Breast epithelium (tissue), 4 donors: Measurements from ENCODE around the gene ESPNL. TPM values are rescaled to one million over a fixed set of nuclear protein-coding genes. Genes with fewer than 3 reads are reported as not detected.

Source experiments
- DNase-seq, 2 donors: peaks; one replicate each; pipeline ENCODE4 v3.0.0-alpha.2; 2019; ENCODE audit warnings: low spot score in 2 of 2
- H3K27ac ChIP-seq, 2 donors: fragments of 200-600 bp; sonication (generic) in 1 of 2; one replicate each; pipeline ENCODE4 v1.5.1; 2016 to 2019; ENCODE audit warnings: mild to moderate bottlenecking in 1 of 2
- H3K27me3 ChIP-seq, 2 donors: fragments of 200-600 bp; sonication (generic) in 1 of 2; one replicate each; pipeline versions ENCODE4 v1.5.1 to v1.6.0; 2017 to 2019; ENCODE audit warnings: control low read depth in 1 of 2, mild to moderate bottlenecking in 1 of 2
- H3K36me3 ChIP-seq: fragments of 200-600 bp; one replicate; pipeline ENCODE4 v1.5.1; 2019
- H3K4me1 ChIP-seq, 2 donors: fragments of 200-600 bp; sonication (generic); one replicate each; pipeline ENCODE4 v1.5.1; 2016 to 2019; ENCODE audit warnings: control low read depth in 1 of 2
- H3K4me3 ChIP-seq, 3 donors: fragments of 200-600 bp; sonication (generic); 1 replicate in 2 of 3; 2 replicates in 1 of 3; pipeline ENCODE4 v1.5.1; 2016 to 2019; ENCODE audit warnings: mild to moderate bottlenecking in 3 of 3, moderate library complexity in 2 of 3
- H3K9me3 ChIP-seq, 2 donors: fragments of 200-600 bp; sonication (generic) in 1 of 2; one replicate each; pipeline ENCODE4 v1.5.1; 2016 to 2019; ENCODE audit warnings: control low read depth in 1 of 2
- CTCF ChIP-seq, 3 donors: fragments of 450-650 bp; IDR thresholded peaks; one replicate each; pipeline ENCODE4 v1.5.1; 2016 to 2017; ENCODE audit warnings: antibody characterized with exemption in 3 of 3, mild to moderate bottlenecking in 3 of 3, moderate library complexity in 3 of 3
- POLR2A ChIP-seq: fragments of 450-650 bp; IDR thresholded peaks from one replicate; pipeline ENCODE4 v1.6.1; 2016; ENCODE audit warnings: antibody characterized with exemption, mild to moderate bottlenecking, moderate library complexity
- POLR2AphosphoS5 ChIP-seq, 3 donors: sonication (generic); formaldehyde crosslinking; IDR thresholded peaks; one replicate each; pipeline ENCODE4 v1.6.1; 2017; ENCODE audit warnings: antibody characterized with exemption in 3 of 3
- intact Hi-C: fragments of 100-400 bp; cut with DNase I; formaldehyde crosslinking; loops from one replicate; pipeline ENCODE4 v1.15.1; 2023; ENCODE audit warnings: low total_unique reads
- total RNA-seq, 3 donors: library from RNA; depleted of rRNA; stranded (reverse); fragments of >200 nt; gene quantifications; one replicate each; pipeline ENCODE4 v1.1.0, GENCODE V29; 2016

The ESPNL gene
- total RNA-seq, 3 donors from 2014 or later, result 0.15 to 1.3 (median 0.64) TPM

GRCh38 chr2:238140721-238141540, 40.8 kb downstream of the ESPNL start:
- Histone ChIP-seq H3K4me3 (no peak overlapping the region), H3K9me3 (no peaks in the 10 kb centered on the region), H3K27me3 (no peaks in the 10 kb centered on the region), H3K27ac (no peak overlapping the region), H3K4me1 (no peaks in the 10 kb centered on the region), H3K36me3 (no peaks in the 10 kb centered on the region)
- TF ChIP-seq CTCF (IDR thresholded peaks at IDR 0.05) (no peak), POLR2A (no peak), POLR2AphosphoS5 (IDR thresholded peaks at IDR 0.05) (no peak)
- intact Hi-C loops, result no loop called here
- DNase-seq, result no peak

GRCh38 chr2:238141541-238142318, 41.6 kb downstream of the ESPNL start:
- Histone ChIP-seq H3K27me3 (no peaks in the 10 kb centered on the region), H3K27ac (no peak overlapping the region), H3K4me3 (no peak overlapping the region), H3K4me1 (no peaks in the 10 kb centered on the region), H3K36me3 (no peaks in the 10 kb centered on the region), H3K9me3 (no peaks in the 10 kb centered on the region)
- DNase-seq, result peak; percentile 23 to 72
- TF ChIP-seq POLR2AphosphoS5 (IDR thresholded peaks at IDR 0.05) (no peak), POLR2A (no peak), CTCF (IDR thresholded peaks at IDR 0.05) (no peak)
- intact Hi-C loops, result no loop called here

GRCh38 chr2:238142382-238143205, 42.5 kb downstream of the ESPNL start:
- H3K4me3 ChIP-seq, result no peak overlapping the region
- no peak overlapping the region for H3K27ac ChIP-seq
- H3K27me3 ChIP-seq, result no peaks in the 10 kb centered on the region
- TF ChIP-seq POLR2AphosphoS5 (IDR thresholded peaks at IDR 0.05), result no peak
- TF ChIP-seq CTCF (IDR thresholded peaks at IDR 0.05), result no peak
- TF ChIP-seq POLR2A, result no peak
- H3K4me1 ChIP-seq, result no peaks in the 10 kb centered on the region
- H3K36me3 ChIP-seq, result no peaks in the 10 kb centered on the region
- intact Hi-C loops, result no loop called here
- DNase-seq, result no peak
- no peaks in the 10 kb centered on the region for H3K9me3 ChIP-seq

- H3K36me3 ChIP-seq, result no peaks in the 10 kb centered on the region
- no peak for TF ChIP-seq POLR2A
- H3K9me3 ChIP-seq, result no peaks in the 10 kb centered on the region
- DNase-seq, result no peak
- no peaks in the 10 kb centered on the region for H3K4me1 ChIP-seq
- H3K27ac ChIP-seq, result no peak overlapping the region
- H3K4me3 ChIP-seq, result no peak overlapping the region
- no peaks in the 10 kb centered on the region for H3K27me3 ChIP-seq
- intact Hi-C loops, result no loop called here
Observed at GRCh38 chr2:238143239-238143951, 43.3 kb downstream of the ESPNL start.

GRCh38 chr2:238144262-238144661, 44.1 kb downstream of the ESPNL start:
- H3K9me3 ChIP-seq, result no peaks in the 10 kb centered on the region
- no peak overlapping the region for H3K4me3 ChIP-seq
- TF ChIP-seq POLR2A (no peak), CTCF (IDR thresholded peaks at IDR 0.05) (no peak), POLR2AphosphoS5 (IDR thresholded peaks at IDR 0.05) (no peak)
- DNase-seq, result no peak
- no peaks in the 10 kb centered on the region for H3K4me1 ChIP-seq
- no peak overlapping the region for H3K27ac ChIP-seq
- intact Hi-C loops, result no loop called here
- no peaks in the 10 kb centered on the region for H3K36me3 ChIP-seq
- no peaks in the 10 kb centered on the region for H3K27me3 ChIP-seq
